Gastrocnemius medialis (tissue), 4 donors: ENCODE measurements around the gene IFT122.
"Not testable (repeated sequence)": the region's sequence is repeated elsewhere in the genome, so short reads cannot be mapped to it uniquely, and the experiment has no call there.

ENCODE experiments used
- POLR2A ChIP-seq, 2 donors: fragments of 450-650 bp; IDR thresholded peaks; one replicate each; pipeline ENCODE4 v1.6.1; 2017; ENCODE audit warnings: antibody characterized with exemption in 2 of 2, mild to moderate bottlenecking in 2 of 2, moderate library complexity in 2 of 2
- TF ChIP-seq, protein P1 (sequence below), 5 experiments: fragments of 450-650 bp in 3 of 5; fragments of 200-600 bp in 2 of 5; sonication (generic) in 2 of 5; IDR thresholded peaks in 4 of 5; conservative IDR thresholded peaks in 1 of 5; 1 replicate in 4 of 5; 2 replicates in 1 of 5; pipeline ENCODE4 v1.5.1; 2016 to 2019; ENCODE audit warnings: antibody characterized with exemption in 5 of 5, mild to moderate bottlenecking in 3 of 5, moderate library complexity in 3 of 5

DNA sequence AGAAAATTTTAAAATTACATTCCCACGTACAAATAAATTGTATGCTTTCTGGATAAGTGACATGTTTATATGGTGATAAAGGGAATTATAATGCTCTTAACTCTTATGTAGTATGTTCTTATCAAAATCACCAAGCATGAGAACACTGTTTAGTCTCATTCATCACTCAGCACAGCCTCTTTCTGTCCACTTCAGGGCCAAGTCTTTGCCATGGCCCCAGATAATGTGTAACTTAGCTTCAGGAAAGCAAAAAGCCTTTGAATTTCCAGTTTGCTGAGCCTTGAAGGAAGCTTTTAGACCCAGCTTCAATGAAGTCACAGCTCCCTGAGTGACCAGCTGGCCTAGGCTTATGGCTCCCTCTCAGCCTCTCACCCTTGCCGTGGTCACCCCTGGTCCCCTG is 57.9 kb downstream of the IFT122 start:
- TF ChIP-seq POLR2A (IDR thresholded peaks at IDR 0.05): not testable (repeated sequence)
- TF ChIP-seq, protein P1, sequence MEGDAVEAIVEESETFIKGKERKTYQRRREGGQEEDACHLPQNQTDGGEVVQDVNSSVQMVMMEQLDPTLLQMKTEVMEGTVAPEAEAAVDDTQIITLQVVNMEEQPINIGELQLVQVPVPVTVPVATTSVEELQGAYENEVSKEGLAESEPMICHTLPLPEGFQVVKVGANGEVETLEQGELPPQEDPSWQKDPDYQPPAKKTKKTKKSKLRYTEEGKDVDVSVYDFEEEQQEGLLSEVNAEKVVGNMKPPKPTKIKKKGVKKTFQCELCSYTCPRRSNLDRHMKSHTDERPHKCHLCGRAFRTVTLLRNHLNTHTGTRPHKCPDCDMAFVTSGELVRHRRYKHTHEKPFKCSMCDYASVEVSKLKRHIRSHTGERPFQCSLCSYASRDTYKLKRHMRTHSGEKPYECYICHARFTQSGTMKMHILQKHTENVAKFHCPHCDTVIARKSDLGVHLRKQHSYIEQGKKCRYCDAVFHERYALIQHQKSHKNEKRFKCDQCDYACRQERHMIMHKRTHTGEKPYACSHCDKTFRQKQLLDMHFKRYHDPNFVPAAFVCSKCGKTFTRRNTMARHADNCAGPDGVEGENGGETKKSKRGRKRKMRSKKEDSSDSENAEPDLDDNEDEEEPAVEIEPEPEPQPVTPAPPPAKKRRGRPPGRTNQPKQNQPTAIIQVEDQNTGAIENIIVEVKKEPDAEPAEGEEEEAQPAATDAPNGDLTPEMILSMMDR (IDR thresholded peaks at IDR 0.05 in 4 of 5, conservative IDR thresholded peaks at IDR 0.05 in 1 of 5): not testable (repeated sequence)
